ENCODE measurements around the gene CARD19. TPM values are rescaled to one million over a fixed set of nuclear protein-coding genes. Genes with fewer than 3 reads are reported as not detected.
A peak's percentile ranks its signal among the peaks of the same experiment; 100 is the strongest.

The CARD19 gene
- total and polyA plus RNA-seq, 2 experiments from 2014 or later: 54.1 to 69.5 TPM

DNA sequence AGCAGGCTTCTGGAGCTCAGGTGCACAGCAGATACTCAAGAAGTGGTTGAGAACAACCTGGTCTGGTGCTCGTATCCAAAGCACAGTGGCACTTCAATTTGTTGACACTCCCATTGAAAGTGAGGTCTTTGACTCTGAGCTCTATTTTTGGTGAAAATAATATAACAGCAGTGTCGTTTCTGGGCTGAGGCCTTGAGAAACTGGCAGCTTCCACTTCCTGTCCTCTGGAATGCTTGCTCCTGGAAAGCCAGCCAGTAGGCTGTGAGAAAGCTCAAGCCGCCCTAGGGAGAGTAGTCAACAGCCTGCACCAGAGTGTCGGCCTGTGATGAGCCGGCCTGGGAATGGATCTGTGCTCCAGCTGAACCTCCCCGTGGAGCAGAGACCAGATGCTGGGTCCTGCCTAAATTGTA lies 44.3 kb upstream of the CARD19 start:
- WGBS, 2 experiments (ENCODE audit: low coverage in 1 of 2, low lambda C conversion rate in 2 of 2, missing lambda C conversion rate in 2 of 2): 2 to 7% methylated on average over 6 of the region's 6 CpGs
- Histone ChIP-seq H3K9me3 (ENCODE audit: low read depth) (no peaks in the 10 kb centered on the region), H3K9ac (no peak overlapping the region), H3K79me2 (ENCODE audit: insufficient read depth) (no peaks in the 10 kb centered on the region), H3K27ac (no peak overlapping the region), H3K9me2 (ENCODE audit: insufficient read depth) (no peaks in the 10 kb centered on the region), H3K4me3 (no peak overlapping the region), H3K4me1 (ENCODE audit: insufficient read depth) (no peaks in the 10 kb centered on the region), H2AFZ (0 out of 2 replicates have a peak overlapping the region, but pooled peaks have one; percentile 11), H3K4me2 (ENCODE audit: unreplicated experiment) (no peak overlapping the region), H3K36me3 (ENCODE audit: low read depth) (no peaks in the 10 kb centered on the region), H3K27me3 (replicated peaks; ENCODE audit: insufficient read depth) (no peaks in the 10 kb centered on the region), H4K20me1 (ENCODE audit: insufficient read depth) (no peaks in the 10 kb centered on the region), H3F3A (ENCODE audit: insufficient read depth) (no peaks in the 10 kb centered on the region)
- in situ Hi-C loops (cut with MboI): no loop called here
- DNase-seq: peak; percentile 68
- TF ChIP-seq EZH2phosphoT487 (IDR thresholded peaks at IDR 0.05; ENCODE audit: insufficient read depth, low read depth) (no peak), EZH2 (IDR thresholded peaks at IDR 0.05; ENCODE audit: insufficient read depth, poor library complexity, severe bottlenecking) (no peak)

DNA sequence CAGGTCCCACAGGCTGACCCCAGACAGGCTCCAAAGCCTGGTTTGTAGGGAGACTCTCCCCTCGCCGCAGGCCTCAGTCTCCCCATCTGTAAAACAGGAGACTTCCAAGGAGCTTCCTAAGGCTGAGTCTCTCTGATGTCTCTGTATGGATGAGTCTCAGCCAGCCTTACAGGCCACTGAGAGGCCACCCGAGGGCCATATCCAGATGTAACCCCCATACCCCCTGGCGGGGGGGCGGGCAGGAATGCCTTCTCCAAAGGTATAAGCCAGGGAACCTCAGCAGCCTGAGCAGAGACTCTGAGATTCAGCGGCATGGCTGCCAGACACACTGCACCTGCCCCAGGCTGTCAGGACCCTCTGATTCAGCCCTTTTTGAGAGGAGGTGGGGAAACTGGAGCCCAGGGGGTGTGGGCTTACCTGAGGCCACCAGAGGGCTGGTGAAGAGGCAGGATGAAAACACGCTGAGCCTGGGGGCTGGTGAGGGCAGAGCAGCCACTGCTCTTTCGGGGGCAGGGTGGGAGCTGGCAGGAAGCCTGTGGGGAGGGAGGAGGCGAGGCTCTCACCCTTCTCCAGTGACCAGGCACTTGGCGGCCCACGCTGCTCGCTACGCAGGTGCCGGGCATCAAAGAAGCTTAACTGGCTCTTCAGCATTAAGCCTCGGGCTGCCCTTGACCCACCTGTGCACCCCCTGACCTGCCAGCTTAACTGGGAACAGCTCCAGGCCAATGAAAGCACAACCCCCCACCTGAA lies 43.1 kb upstream of the CARD19 start:
- TF ChIP-seq EZH2phosphoT487 (IDR thresholded peaks at IDR 0.05; ENCODE audit: insufficient read depth, low read depth): no peak
- no peak for TF ChIP-seq EZH2 (IDR thresholded peaks at IDR 0.05; ENCODE audit: insufficient read depth, poor library complexity, severe bottlenecking)
- no peaks in the 10 kb centered on the region for H3K4me1 ChIP-seq (ENCODE audit: insufficient read depth)
- H3K4me3 ChIP-seq: no peak overlapping the region
- H3K9me3 ChIP-seq (ENCODE audit: low read depth): no peaks in the 10 kb centered on the region
- H3F3A ChIP-seq (ENCODE audit: insufficient read depth): no peaks in the 10 kb centered on the region
- H3K79me2 ChIP-seq (ENCODE audit: insufficient read depth): no peaks in the 10 kb centered on the region
- H4K20me1 ChIP-seq (ENCODE audit: insufficient read depth): no peaks in the 10 kb centered on the region
- H3K36me3 ChIP-seq (ENCODE audit: low read depth): no peaks in the 10 kb centered on the region
- no peak overlapping the region for H3K9ac ChIP-seq
- no peak overlapping the region for H3K4me2 ChIP-seq (ENCODE audit: unreplicated experiment)
- no peak overlapping the region for H2AFZ ChIP-seq
- H3K27me3 ChIP-seq (replicated peaks; ENCODE audit: insufficient read depth): no peaks in the 10 kb centered on the region
- H3K9me2 ChIP-seq (ENCODE audit: insufficient read depth): no peaks in the 10 kb centered on the region
- WGBS, 2 experiments (ENCODE audit: low coverage in 1 of 2, low lambda C conversion rate in 2 of 2, missing lambda C conversion rate in 2 of 2): 76 to 77% methylated on average over 13 to 15 of the region's 15 CpGs
- no peak overlapping the region for H3K27ac ChIP-seq
- in situ Hi-C loops (cut with MboI): no loop called here
- DNase-seq: no peak

DNA sequence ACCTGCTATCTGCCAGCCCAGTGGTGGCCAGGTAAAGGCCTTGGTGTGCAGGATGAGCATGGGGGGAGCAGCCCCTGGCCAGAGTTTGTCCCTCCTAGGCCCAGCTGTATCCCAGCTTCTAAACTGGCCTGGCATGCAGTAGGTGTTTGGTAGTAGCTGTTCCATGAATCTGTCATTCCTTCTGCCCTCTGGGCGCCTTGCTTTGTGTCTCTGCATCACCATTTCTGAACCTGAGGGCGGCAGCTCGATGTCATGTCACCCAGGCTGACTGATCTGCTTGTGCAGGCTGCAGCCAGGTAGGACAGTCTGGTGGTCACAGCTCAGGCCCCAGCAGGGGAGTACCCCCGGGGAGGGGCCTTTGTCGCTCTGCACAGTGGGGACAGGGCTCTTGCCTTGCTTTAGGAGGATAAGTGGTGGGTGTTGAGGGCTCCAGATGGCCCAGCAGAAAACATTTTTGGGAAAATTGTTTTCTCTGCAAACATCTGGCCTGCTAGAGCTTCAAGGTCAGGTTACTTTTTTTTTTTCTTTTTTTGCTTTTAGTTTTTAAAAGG lies 42.2 kb upstream of the CARD19 start:
- Histone ChIP-seq H3K27me3 (replicated peaks; ENCODE audit: insufficient read depth) (no peaks in the 10 kb centered on the region), H3K4me2 (ENCODE audit: unreplicated experiment) (no peak overlapping the region), H3K27ac (no peak overlapping the region), H3K36me3 (ENCODE audit: low read depth) (no peaks in the 10 kb centered on the region), H2AFZ (no peak overlapping the region), H3K9ac (no peak overlapping the region), H3K4me3 (no peak overlapping the region), H4K20me1 (ENCODE audit: insufficient read depth) (no peaks in the 10 kb centered on the region), H3K9me3 (ENCODE audit: low read depth) (no peaks in the 10 kb centered on the region), H3K4me1 (ENCODE audit: insufficient read depth) (no peaks in the 10 kb centered on the region), H3K9me2 (ENCODE audit: insufficient read depth) (no peaks in the 10 kb centered on the region), H3F3A (ENCODE audit: insufficient read depth) (no peaks in the 10 kb centered on the region), H3K79me2 (ENCODE audit: insufficient read depth) (no peaks in the 10 kb centered on the region)
- in situ Hi-C loops (cut with MboI): no loop called here
- WGBS, 2 experiments (ENCODE audit: low coverage in 1 of 2, low lambda C conversion rate in 2 of 2, missing lambda C conversion rate in 2 of 2): 79% methylated on average over 5 of the region's 5 CpGs
- no peak for DNase-seq
- no peak for TF ChIP-seq EZH2 (IDR thresholded peaks at IDR 0.05; ENCODE audit: insufficient read depth, poor library complexity, severe bottlenecking)
- no peak for TF ChIP-seq EZH2phosphoT487 (IDR thresholded peaks at IDR 0.05; ENCODE audit: insufficient read depth, low read depth)

DNA sequence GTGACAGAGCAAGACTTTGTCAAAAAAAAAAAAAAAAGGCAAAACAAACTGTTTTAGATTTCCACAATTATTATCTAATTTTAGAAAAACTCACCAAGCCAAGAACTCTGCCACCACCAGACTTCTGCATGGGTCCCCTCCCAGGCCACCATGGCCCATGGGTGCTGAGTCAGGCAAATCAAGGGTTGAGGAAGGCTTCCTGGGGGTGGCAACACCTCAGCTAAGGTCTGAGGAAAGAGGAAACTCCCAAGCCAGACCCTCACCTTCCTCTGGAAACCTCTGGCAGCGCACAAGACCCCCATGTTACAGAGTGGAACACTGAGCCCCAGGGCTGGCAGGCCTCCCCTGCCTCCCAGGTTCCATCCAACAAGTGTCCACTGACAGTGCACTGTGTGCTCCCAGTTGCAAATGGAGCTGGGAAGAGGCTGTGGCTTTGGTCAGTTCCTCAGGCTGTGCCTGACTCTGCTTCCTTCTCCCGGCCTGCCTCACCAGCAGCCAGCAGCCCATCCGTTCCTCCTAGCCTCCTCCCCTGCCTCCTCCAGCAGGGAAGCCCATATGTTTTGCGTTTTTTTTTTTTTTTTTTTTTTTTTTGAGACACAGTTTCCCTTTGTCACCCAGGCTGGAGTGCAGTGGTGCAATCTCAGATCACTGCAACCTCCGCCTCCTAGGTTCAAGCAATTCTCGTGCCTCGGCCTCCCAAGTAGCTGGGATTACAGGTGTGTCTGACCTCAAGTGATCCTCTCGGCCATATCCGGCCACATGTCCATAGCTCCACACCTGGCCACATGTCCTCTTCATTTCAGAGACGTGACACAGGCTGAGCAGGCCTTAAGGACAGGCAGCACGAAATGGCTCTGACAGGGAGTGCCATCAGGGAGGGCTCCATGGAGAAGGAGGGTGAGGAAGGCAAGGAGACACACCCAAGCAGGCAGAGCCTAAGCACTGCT lies 41.0 kb upstream of the CARD19 start:
- H2AFZ ChIP-seq: no peak overlapping the region
- H3K4me1 ChIP-seq (ENCODE audit: insufficient read depth): no peaks in the 10 kb centered on the region
- H3K9ac ChIP-seq: no peak overlapping the region
- no peaks in the 10 kb centered on the region for H3K9me3 ChIP-seq (ENCODE audit: low read depth)
- H3K27ac ChIP-seq: no peak overlapping the region
- H3K4me3 ChIP-seq: no peak overlapping the region
- H3K9me2 ChIP-seq (ENCODE audit: insufficient read depth): no peaks in the 10 kb centered on the region
- no peaks in the 10 kb centered on the region for H3K27me3 ChIP-seq (replicated peaks; ENCODE audit: insufficient read depth)
- H3K4me2 ChIP-seq (ENCODE audit: unreplicated experiment): no peak overlapping the region
- TF ChIP-seq EZH2phosphoT487 (IDR thresholded peaks at IDR 0.05; ENCODE audit: insufficient read depth, low read depth) (no peak), EZH2 (IDR thresholded peaks at IDR 0.05; ENCODE audit: insufficient read depth, poor library complexity, severe bottlenecking) (no peak)
- DNase-seq: no peak
- WGBS, 2 experiments (ENCODE audit: low coverage in 1 of 2, low lambda C conversion rate in 2 of 2, missing lambda C conversion rate in 2 of 2): 73% methylated on average over 10 to 11 of the region's 11 CpGs
- no peaks in the 10 kb centered on the region for H4K20me1 ChIP-seq (ENCODE audit: insufficient read depth)
- no peaks in the 10 kb centered on the region for H3K79me2 ChIP-seq (ENCODE audit: insufficient read depth)
- no peaks in the 10 kb centered on the region for H3F3A ChIP-seq (ENCODE audit: insufficient read depth)
- H3K36me3 ChIP-seq (ENCODE audit: low read depth): no peaks in the 10 kb centered on the region
- in situ Hi-C loops (cut with MboI): no loop called here
